Adrenal gland (tissue), 5 donors: ENCODE results near the gene MMP24.

Experiments
- CTCF ChIP-seq, 6 experiments: fragments of 450-650 bp in 4 of 6; fragments of 200-600 bp in 2 of 6; sonication (generic) in 1 of 6; IDR thresholded peaks; 1 replicate in 5 of 6; 2 replicates in 1 of 6; pipeline versions ENCODE4 v1.5.1 to v1.8.0; 2016 to 2021; ENCODE audit warnings: antibody characterized with exemption in 6 of 6, mild to moderate bottlenecking in 2 of 6, moderate library complexity in 1 of 6
- POLR2A ChIP-seq, 2 donors: fragments of 450-650 bp; IDR thresholded peaks; one replicate each; pipeline ENCODE4 v1.6.1; 2017; ENCODE audit warnings: antibody characterized with exemption in 2 of 2, mild to moderate bottlenecking in 2 of 2, moderate library complexity in 1 of 2
- donor health status: DM: no; HTN: no; CAD: no.

GRCh38 chr20:35275741-35276251 lies 49.3 kb downstream of the MMP24 start:
- no peak for TF ChIP-seq CTCF (IDR thresholded peaks at IDR 0.05)
- TF ChIP-seq POLR2A (IDR thresholded peaks at IDR 0.05): no peak
